ENCODE data around the gene SDK2.

SDK2 gene

DNA sequence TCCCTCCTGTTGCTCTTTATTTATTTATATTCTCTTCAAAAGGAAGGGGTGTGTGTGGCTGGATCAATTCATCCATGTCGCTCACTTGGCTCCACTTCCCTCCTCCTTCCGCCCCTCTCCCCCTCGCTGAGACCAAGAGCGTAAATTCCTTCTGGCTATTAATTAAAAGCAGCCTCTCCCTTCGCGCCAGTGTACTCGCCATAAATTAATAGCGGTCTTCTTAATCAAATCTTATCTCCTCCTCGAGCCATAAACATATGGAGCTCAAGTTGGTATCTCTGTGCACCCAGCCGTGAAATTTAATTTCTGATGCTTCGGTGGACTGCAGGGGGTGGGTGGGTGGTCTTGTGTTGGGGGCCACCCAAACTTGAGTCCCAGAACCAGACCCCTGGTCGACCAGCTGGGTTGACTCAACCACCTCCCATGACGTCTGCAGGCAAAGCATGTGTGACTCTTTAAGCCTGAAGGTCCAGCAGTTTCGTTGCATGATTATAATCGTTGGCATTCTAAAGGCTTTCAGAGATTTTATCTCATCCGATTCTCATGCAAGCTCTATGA, 57.9 kb downstream of the SDK2 start:
- no peak for DNase-seq (ENCODE audit: low read depth in 2 of 2)

DNA sequence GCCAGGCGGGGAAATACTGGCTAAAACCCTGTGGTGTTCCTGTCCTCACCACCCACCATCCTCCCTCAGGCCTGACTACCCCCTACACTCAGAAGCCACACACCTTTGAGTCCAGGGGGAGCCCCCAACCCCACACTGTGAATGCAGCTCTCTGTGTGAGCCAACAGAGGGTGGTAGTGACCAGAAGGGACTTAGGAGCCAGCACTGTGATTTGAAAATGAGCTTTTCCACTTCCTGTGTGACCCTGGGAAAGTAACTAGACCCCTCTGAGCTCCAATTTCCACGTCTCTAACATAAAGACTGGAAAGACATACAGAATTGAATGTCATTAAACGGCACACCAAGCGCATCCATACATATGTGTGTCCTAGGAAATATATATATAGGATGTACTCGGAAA, 58.7 kb downstream of the SDK2 start:
- DNase-seq (ENCODE audit: low read depth in 2 of 2), result no peak

DNA sequence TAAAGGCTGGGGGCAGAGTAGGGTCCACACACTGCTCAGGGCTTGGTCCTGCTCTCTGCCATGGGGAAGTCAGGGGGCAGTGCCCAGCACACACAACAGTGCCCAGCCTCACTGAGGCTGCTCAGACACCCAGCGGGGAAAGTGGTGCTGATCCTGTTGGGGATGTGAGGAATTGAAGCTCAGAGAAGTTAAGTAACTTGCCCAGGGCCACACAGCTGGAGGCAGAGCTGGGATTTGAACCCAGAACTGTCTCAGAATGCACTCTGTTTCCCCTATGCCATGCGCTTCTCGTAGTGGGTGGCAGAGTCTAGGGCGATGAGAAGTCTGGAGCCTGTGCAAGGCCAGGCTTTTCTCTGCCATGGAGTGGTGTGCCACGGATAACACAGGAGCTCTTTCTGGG, 59.3 kb downstream of the SDK2 start:
- DNase-seq (ENCODE audit: low read depth in 2 of 2), result no peak

DNA sequence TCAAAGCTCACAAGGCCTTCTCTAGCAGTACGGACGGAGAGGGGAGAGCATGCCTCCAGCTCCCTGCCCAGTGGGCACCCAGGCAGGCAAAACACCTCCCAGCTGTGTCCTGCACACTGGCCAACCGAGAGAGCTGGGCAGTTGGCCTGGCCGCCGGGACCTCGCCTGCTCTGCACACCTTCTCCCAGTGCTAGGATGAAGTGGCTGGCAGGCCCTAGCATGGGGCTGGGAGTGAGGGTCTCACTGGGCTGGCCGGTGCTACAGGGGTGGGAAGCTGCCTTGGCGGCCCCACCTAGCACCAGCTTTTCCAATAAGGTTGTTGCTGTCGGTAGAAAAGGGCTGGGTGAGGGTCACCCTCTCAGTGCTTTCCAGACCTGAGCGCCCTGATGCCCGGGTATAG, 60.2 kb downstream of the SDK2 start:
- DNase-seq (ENCODE audit: low read depth in 2 of 2), result no peak

DNA sequence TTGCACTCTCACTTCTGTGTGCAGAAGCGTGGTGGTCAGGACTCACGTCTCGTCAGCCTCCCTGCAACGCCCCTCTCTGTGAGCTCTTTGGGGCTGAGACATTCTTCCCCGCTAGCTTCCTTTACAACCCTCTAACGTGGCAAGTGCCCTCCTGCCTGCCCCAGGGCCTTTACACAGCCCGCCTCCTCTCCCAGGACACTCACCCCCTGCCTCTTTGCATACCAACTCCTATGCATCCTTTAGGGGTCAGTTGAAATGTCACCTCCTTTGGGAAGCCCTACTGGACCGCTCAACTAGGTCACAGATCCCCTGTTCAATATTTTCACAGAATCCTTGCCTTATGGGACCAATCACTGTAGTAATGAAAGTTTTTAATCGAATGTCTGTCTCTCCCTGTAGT, 61.4 kb downstream of the SDK2 start:
- no peak for DNase-seq (ENCODE audit: low read depth in 2 of 2)

DNA sequence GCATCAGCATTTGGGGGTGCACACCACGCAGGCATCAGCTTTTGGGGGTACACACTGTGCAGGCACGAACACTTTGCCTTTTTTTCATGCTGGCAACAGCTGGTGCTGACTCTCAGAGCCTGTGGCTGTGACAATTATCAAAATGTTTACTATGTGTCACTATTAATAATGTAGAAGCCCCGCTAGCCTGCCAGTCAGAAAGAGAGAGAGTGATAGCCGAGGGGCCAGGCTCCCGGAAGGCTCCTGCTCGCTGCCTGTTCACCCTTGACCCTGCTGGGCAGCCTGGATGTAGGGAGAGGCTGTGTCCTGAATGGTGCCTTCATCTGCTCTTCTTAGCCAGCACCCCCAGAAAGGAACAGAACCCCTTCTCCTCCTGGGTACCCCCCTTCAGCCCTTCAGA, 61.9 kb downstream of the SDK2 start:
- DNase-seq (ENCODE audit: low read depth in 2 of 2), result no peak

DNA sequence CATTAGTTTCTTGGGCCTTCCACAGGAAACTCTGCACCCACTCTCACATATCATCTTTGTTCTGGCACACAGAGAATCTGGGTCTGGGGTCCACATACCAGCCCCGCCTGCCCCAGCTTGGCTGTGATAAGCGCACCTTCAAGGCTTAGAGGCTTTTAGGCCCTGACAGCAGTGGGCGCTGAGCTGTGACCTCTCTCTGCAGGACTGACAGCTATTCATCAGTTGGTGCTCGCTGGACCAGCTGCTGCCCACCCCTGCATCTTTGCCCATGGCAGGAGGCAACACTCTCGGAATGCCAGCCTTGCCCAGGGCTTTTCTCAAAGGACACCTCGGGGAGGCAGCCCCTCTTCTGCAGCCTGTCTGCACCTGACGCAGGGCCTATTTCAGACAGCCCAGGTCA, 62.9 kb downstream of the SDK2 start:
- DNase-seq (ENCODE audit: low read depth in 2 of 2), result no peak

DNA sequence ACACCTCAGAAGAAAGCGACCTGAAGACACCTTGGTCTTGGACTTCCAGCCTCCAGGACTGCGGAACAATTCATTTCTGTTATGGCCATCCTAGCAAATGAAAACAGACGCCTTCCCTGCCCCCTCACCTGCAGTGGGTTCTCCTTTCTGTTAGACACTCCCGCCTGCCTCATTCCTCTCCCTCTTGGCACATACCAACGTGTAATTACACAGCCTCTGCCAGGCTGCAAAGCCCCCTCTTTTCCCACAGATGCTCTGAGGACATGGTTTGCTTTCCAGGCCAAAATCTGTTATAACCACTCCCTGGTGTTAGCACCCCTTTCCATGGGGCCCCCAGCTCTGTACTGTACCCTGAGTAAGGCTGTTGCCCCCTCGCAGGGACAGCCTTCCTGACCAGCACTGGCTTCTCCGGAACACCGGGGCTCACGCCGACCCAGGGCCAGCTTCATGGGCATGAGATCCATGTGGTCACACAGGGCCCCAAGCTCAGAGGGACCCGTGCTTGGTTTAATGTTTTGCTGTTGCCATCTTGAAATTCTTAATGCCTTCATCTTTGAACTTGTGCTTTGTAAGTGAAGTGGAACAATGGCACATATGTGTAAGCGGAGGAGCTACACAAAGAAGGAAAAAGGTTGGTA, 64.1 kb downstream of the SDK2 start:
- no peak for DNase-seq (ENCODE audit: low read depth in 2 of 2)

DNA sequence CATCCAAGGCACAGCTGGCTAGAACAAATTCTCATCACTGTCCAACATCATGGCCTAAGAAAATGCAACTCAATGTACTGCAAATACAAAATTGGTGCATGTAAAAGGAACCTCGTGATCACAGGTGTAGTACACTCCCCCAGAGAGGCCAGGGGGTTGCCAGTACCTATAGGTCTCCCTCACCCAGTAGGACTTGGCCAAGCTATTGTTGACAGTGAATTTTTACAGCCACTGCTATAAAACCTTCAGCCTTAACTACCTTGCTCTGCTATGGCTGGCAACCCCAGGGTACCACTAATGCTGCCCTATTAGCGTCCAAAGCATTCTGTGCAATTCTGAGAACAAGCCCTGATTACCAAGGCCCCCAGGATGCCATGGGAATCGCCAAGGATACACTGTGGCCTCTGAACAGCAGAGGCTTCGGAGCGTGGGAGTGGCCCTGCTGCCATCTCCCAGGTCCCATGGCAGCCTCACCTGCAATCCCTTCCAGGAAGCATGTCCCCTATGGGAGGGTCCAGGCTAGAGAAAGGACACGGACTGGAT, 67.6 kb downstream of the SDK2 start:
- no peak for DNase-seq (ENCODE audit: low read depth in 2 of 2)

DNA sequence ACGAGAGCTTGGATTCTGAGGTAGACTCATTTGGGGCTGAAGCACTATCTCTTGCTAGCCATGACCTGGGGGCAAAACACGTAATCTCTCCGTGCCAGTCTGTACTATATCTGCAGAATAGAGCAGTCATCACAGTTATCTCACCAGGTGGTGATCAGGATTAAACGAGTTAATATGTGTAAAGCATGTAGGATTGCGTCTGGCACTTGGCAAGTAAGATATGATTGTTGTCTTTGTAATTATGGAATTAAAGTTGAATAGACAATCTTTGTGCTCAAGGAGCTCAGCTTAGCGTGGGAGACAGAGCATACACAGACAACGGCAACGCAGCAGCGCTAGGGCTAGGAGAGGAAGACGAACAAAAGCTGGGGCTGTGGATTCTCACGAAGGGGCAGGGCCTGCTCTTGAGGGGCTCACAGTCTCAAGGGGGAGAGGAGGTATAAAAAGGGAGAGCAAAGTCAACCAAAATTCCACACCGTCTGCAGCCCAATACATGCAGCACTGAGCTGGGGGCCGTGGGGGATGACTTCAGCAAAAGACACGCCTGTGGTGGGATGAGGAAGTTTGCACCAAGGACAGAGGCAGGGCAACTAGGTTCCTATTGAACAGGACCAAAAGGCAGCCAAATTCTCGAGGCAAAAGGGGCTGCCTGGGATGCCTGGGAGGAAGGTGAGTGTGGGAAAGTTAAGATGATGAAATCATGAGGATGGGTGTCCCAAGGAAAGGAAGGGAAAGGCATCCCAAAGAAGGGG, 68.6 kb downstream of the SDK2 start:
- DNase-seq (ENCODE audit: low read depth in 2 of 2), result no peak

DNA sequence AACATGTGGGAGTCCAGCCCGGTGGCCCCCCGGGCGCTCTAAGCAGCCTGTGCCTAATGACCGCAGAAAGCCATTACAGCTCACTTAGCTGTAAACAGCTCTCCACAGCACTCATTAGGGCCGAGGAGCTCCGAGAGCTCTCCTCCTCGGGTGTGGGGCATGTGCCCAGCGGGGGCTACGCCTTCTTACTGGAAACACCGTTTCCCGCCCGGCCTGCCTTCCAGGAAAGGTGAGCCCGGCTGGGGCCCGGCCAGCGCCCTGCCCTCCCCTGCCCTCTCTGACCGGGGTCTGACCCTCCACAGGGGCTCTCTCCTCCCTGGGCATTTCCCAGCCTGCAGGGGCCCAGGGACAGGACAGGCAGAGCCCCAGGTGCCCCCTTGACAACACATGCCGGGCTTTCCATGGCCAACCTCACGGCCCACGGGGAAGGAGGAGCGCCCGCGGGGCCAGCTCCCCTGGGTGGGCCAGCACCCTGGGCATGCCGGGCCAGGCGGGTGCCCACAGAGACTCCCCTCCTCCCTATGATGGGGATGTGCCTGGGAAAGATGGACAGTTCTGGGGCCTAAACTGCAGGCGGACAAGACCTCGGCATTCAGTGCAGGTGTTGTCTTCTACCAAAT, 72.6 kb downstream of the SDK2 start:
- DNase-seq (ENCODE audit: low read depth in 2 of 2), result no peak

DNA sequence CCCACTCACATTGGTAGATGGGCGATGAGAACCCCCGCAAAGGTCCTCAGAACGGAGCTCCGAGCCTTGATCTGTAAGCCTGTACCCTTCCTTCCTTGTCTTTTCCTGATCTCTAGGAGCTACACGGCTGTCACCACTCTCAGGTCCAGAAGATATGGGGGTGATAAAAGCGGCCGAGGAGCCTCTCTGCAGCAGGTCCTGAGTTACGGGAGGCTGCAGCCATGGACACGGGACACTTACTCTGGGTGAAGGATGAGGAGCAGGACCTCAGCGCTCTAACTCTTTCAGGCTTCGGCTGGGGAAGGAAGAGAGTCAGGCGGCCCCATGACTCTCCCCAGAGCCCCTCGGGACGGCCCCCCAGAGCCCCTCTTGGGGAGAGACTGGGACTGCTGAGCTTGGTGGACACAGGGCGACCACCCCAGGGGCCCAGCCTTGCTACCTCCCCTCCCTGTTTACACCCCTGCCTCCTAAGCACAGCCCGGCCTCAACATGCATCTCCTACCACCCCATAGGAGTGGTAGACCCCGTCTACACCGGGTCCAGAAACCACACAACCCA, 74.4 kb downstream of the SDK2 start:
- DNase-seq (ENCODE audit: low read depth in 2 of 2), result no peak

DNA sequence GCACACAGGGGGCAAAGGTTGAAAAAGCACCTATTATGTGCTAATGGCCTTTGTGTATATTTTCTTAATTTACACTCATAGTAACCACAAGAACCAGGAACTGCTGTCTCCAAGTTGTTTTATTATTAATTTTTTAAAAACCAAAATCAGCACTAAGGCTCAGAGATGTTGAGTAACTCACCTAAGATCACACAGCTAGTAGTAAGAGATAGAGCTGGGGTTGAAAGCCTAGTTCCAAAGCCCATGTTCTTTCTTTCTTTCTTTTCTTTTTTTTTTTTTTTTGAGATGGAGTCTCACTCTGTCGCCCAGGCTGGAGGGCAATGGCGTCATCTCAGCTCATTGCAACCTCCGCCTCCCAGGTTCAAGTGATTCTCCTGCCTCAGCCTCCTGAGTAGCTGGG, 75.3 kb downstream of the SDK2 start:
- no peak for DNase-seq (ENCODE audit: low read depth in 2 of 2)

DNA sequence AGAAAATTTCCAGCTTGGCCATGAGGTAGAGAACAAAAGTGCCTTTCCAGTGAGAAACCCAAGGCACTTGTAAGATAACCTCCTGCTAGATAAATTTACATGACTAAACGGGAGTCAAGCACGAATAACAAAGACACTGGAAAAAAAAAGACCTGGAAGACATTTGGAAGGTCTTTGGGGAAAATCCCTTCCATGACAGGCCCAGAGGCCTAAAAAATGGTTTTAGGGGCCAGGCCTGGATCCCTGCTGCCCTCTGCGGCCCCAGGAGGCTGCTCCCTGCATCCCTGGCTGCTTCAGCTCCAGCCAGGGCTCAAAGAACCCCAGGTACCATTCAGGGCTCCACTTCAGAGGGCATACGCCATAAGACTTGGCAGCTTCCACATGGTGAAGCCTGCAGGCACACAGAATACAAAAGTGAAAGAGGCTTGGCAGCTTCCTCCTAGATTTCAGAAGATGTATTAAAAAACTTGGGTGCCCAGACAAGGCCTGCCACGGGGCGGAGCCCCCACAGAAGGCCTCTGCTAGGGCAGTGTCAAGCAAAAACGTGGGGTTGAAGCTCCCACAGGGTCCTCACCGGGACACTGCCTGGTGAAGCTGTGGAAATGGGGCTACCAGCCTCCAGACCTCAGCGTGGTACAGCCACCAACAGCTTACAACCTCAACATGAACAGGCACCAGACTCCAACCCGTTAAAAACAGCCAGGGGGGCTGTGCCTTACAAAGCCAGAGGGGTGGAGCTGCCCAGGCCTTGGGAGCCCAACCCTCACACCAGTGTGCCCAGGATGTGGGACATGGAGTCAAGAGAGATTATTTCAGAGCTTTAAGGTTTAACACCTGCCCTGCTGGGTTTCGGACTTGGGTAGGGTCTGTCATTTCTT, 77.1 kb downstream of the SDK2 start:
- no peak for DNase-seq (ENCODE audit: low read depth in 2 of 2)

DNA sequence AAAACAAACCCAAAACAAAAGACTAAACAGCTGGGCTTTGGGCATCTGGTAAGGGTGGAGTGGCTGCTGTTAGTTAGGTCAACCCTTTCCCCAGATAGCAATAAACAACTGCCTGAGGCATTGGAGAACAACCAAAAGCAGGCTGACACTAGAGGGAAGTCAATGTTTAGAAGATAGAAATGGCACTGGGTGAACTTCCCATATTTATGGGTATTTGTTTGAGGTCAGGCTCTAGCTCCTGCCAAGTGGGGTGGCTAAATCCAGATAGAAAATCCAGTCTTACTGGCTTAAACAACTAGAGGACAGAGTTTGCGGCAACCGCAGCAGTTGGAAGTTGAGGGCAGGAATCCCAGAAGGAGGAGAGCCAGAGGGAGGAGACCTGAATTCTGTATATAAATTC, 79.4 kb downstream of the SDK2 start:
- no peak for DNase-seq (ENCODE audit: low read depth in 2 of 2)

DNA sequence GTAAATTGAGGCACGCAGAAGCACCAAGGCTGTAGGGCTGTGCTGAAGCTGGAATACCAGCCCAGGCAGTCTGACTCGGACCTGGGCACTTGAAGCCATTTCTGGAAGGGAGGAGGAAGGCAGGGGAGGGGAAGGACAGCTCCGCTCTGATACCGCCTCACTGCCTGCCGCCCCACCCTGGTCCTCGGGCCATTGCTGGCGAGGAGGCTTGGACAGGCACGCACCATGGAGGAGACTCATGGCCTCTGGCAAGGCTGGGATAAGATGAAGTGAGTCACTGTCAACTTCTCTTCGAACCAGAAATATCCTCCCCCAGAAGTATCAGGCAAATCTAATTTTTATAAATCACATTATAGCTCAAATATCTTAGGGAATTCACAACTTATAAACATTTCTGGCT, 81.3 kb downstream of the SDK2 start:
- DNase-seq (ENCODE audit: low read depth in 2 of 2), result no peak

DNA sequence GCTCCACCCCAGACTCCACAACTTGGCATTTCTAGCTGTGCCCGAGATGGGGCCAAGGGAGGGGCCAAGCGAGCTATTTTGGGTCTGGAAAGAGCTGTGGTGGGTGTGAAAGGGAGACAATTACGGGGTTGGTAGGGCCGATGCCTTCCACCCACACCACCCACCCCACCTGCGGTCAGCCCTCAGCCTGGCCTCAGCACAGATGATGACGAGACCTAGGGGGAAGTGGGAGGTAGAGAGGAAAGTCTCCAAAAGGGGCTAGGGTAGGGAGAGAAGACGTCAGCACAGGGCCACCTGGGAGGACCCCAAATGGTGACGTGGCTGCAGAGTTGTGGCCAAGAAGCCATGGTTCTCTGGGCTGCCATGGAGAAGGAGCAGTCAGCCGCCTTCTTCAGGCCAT, 83.1 kb downstream of the SDK2 start:
- no peak for DNase-seq (ENCODE audit: low read depth in 2 of 2)

DNA sequence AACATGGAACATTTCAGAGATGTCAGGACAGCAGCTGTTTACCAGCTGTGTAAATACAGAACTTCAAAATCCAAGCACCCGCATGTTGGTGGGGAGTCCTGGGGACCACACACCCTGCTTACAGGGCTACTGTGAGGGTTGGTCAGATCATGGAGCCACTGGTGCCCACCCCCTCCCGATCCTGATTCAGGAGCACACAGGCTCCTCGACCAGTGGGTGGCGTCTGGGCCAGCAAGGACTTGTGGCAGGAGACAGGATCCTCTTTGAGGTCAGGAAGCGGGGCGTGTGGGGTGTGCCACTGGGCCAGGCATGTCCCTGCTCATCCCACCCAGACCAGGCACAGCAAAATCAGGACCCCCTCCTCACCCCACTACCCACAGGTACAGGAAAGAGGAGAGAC, 83.6 kb downstream of the SDK2 start:
- DNase-seq (ENCODE audit: low read depth in 2 of 2), result no peak

DNA sequence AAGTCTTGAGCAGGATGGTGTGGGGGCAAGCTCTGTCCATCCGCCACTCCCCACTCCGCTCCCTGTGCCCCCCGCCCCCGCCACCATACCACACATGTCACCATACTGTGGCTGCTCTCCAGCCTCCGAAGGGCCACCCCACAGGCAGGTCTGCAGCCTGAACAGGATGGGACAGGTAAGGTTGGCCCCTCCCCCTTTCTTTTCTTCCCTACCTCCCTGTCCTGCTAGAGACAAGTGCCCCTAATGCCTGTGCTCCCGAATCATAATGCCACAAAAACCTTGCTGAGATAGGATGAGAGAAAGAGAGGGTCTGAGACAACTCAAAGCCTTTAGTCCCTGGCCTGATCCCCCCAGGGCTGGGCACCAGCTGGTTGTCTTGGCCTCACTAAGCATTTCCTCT, 84.7 kb downstream of the SDK2 start:
- DNase-seq (ENCODE audit: low read depth in 2 of 2), result no peak

DNA sequence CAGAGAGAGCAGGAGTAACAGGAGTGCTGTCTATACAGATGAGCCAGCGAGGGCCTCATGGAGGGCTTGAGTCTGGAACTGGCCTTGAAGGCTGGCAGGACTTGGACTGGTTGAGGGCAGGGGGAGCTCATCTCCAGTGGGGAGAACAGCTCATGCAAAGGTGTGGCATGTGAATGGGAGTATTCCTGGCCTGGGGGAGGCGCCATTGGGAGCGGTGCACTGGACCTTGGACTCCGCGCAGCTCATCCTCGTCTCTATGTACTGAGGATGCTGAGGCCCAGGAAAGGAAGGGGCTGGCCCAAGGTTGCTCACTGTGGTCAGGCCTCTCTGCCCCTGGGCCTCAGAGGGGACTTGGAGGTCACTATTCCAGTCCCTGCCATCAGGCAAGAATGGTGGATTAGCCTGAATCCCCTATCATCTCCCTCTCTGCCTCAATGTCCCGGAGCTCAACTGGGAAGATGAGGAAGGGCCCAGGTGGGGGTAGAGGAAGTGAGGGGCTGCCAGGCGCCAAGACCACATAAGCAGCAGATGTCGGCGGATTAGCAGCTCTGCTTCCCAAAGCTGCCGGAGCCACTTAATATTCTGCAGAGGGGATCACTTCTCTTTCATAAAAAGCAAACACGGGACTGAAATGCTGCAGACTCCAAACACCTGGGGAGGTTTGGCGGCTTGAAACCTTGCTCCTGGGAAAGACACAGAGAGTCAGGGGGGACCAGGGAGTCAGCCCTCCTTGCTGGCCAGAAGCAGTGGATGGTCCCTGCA, 88.9 kb downstream of the SDK2 start:
- DNase-seq (ENCODE audit: low read depth in 2 of 2), result no peak

DNA sequence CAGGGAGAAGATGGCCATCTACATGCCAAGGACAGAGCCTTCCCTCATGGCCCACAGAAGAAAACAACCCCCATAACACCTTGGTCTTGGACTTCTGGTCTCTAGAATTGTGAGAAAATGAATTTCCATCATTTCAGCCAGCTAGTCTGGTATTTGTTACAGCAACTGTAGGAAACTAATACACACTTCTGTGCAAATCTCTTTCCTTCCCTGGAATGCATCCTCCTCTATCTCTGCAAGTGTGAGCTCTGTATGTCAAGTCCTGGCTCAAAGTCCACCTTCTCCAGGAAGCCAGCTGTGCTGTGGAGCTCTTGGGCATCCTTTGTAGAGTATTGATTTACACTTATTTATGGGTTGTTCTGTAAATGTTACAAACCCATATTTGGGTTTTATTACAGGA, 89.7 kb downstream of the SDK2 start:
- DNase-seq (ENCODE audit: low read depth in 2 of 2), result no peak

All from stimulated activated CD8-positive, alpha-beta memory T cell treated with anti-CD3 and anti-CD28 coated beads, Interleukin-2, amount 100 ng/mL, for 48 hours (primary cell).